Renal cortex interstitium (tissue), 11 donors: Measurements from ENCODE around the gene LIMD2. TPM values are rescaled to one million over a fixed set of nuclear protein-coding genes. Genes with fewer than 3 reads are reported as not detected.

Source experiments
- DNase-seq, 11 donors: peaks; one replicate each; pipeline ENCODE4 v3.0.0-alpha.2; 2013; ENCODE audit warnings: low read depth in 9 of 11, low spot score in 4 of 11; ENCODE audit errors: extremely low read depth in 1 of 11
- polyA plus RNA-seq, 3 donors: library from polyadenylated mRNA; unstranded; fragments of 120-200 nt; gene quantifications; one replicate each; pipeline ENCODE4 v1.2.1, GENCODE V29; 2013; ENCODE audit not compliant: insufficient read length in 3 of 3

Gene LIMD2
- polyA plus RNA-seq, 3 donors: 23.0 to 38.2 (median 28.2) TPM

DNA sequence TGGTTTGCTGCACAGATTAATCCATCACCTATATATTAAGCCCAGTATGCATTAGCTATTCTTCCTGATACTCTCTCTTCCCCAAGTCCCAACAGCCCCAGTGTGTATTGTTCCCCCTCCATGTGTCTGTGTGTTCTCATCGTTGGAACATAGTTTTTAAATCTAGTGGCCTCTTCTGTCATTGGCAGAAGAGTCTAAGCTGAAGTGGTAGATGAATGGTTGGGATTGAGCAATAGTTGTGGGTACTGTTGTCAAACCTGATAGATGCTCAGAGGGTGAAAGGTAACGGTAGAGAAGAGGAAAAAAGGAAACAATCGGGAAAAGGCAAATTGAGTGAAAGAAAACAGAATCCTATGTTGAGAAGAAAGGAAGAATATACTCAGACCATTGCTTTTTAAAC lies 47.8 kb downstream of the LIMD2 start:
- no peak for DNase-seq

- DNase-seq: no peak
These were observed 50.1 kb downstream of the LIMD2 start for GRCh38 chr17:63649813-63650212.

- DNase-seq: no peak
These were observed 52.0 kb downstream of the LIMD2 start for GRCh38 chr17:63647936-63648335.

DNA sequence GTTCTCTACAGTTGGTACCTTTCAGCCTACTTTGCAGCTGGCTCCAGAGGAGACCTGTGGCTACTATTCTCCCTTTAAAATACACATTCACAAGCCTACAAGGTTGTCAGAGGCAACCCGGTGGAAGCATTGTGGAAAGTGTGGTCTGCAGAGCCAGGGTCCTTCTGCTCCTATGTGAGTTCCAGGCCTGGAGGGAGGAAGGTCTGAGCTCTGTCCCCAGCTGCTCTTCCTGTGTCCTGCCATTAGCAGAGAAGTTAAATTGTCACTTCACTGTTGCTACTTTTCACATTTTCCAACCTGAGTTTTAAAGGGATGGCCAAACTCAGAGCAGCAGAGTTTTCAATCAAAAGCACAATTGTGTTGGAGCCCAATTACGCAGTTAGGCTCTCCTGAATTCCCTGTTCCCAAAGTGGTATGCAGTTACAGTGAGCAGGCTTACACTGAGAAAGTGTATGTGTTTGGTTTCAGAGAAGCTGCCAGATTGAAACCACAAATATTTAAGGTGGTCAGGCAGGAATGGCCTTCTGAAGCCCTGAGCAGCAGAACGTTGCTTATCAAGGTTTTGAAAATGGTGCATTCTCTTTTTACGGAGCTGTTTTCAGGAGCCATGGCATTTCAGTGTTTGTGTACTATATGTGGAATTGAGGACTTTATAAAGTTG lies 52.7 kb downstream of the LIMD2 start:
- no peak for DNase-seq

DNA sequence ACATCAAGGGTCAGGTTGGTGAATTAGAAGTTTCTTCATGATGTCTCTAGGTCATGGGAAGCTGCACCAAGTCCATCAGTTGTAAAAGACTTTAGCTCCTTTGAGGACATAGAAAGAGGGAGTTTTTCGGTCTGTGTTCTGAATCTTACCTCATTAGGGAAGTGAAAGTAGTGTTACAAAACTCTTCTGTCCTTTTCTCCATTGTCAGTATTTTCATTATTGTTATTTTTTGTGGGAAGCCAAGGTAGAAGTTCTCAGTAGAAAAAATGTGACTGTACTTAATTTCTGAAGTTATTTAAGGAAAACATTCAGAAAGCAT lies 53.5 kb downstream of the LIMD2 start:
- no peak for DNase-seq

Other genes with a start within 250 kb of the LIMD2 start
- gene ACE, start 223.1 kb downstream of the LIMD2 start, polyA plus RNA-seq: 10 to 100 TPM; 12.2 to 20.3 (median 14.7) TPM
- gene KCNH6, start 176.8 kb downstream of the LIMD2 start, polyA plus RNA-seq: 1 to 10 TPM; 1.7 to 2.7 (median 2.3) TPM
- gene DCAF7, start 149.6 kb downstream of the LIMD2 start, polyA plus RNA-seq: 100 to 1,000 TPM; 104 to 115 (median 114) TPM
- gene TACO1, start 99.2 kb downstream of the LIMD2 start, polyA plus RNA-seq: 10 to 100 TPM; 25.9 to 29.9 (median 27.8) TPM
- 10 to 100 TPM; 25.3 to 30.9 (median 29.4) TPM for gene MAP3K3, start 77.7 kb downstream of the LIMD2 start, polyA plus RNA-seq
- 10 to 100 TPM; 46.1 to 73.6 (median 48.7) TPM for gene STRADA, start 41.7 kb upstream of the LIMD2 start, polyA plus RNA-seq
- gene CCDC47, start 73.5 kb upstream of the LIMD2 start, polyA plus RNA-seq: 100 to 1,000 TPM; 103 to 120 (median 109) TPM
- gene DDX42, start 74.0 kb upstream of the LIMD2 start, polyA plus RNA-seq: 100 to 1,000 TPM; 169 to 205 (median 197) TPM
- 100 to 1,000 TPM; 175 to 204 (median 203) TPM for gene PSMC5, start 127.3 kb upstream of the LIMD2 start, polyA plus RNA-seq
- gene FTSJ3, start 127.5 kb upstream of the LIMD2 start, polyA plus RNA-seq: 10 to 100 TPM; 62.6 to 81.3 (median 68.4) TPM
- gene SMARCD2, start 142.6 kb upstream of the LIMD2 start, polyA plus RNA-seq: 10 to 100 TPM; 50.3 to 63.5 (median 61.8) TPM
- gene CSH2, start 173.6 kb upstream of the LIMD2 start, polyA plus RNA-seq: 1 to 10 TPM in 1 of 3 donors, under 1 TPM in 2; 0.19 to 2.9 (median 0.33) TPM
- not detected for gene GH2, start 181.8 kb upstream of the LIMD2 start, polyA plus RNA-seq
- 1 to 10 TPM in 1 of 3 donors, under 1 TPM in 1, not detected in 1; 0.83 to 3.7 TPM for gene CSH1, start 196.4 kb upstream of the LIMD2 start, polyA plus RNA-seq
- not detected for gene CSHL1, start 211.1 kb upstream of the LIMD2 start, polyA plus RNA-seq
- under 1 TPM in 1 of 3 donors, not detected in 2; 0.24 TPM for gene GH1, start 218.7 kb upstream of the LIMD2 start, polyA plus RNA-seq
- gene CD79B, start 232.2 kb upstream of the LIMD2 start, polyA plus RNA-seq: 1 to 10 TPM; 2.1 to 4.1 (median 3.1) TPM